HUES64 (cell line): Measurements from ENCODE around the gene DOCK10.

Experiments
- H3K27ac ChIP-seq: 2 replicates; pipeline ENCODE4 v1.7.0; 2013; ENCODE audit warnings: low read depth, low read length, inconsistent platforms
- H3K27me3 ChIP-seq: 2 replicates; pipeline ENCODE4 v1.6.1; 2013; ENCODE audit warnings: mild to moderate bottlenecking, low read length; ENCODE audit not compliant: insufficient read depth
- H3K36me3 ChIP-seq: 2 replicates; pipeline ENCODE4 v1.6.1; 2013; ENCODE audit warnings: mild to moderate bottlenecking, low read length; ENCODE audit not compliant: insufficient read depth
- H3K4me1 ChIP-seq: 2 replicates; pipeline ENCODE4 v1.6.1; 2013; ENCODE audit warnings: mild to moderate bottlenecking, low read length, moderate library complexity; ENCODE audit not compliant: insufficient read depth
- H3K4me3 ChIP-seq: 2 replicates; pipeline ENCODE4 v1.5.1; 2013; ENCODE audit warnings: mild to moderate bottlenecking, low read length, moderate library complexity
- H3K9ac ChIP-seq: 2 replicates; pipeline ENCODE4 v1.6.1; 2013; ENCODE audit warnings: mild to moderate bottlenecking, low read depth, low read length
- H3K9me3 ChIP-seq: 2 replicates; pipeline ENCODE4 v1.6.1; 2013; ENCODE audit warnings: low read depth, low read length; ENCODE audit not compliant: insufficient read depth
- WGBS: fragments of 150-250, 120-280 bp; methylation state at CpG from one replicate; pipeline ENCODE4 v1.1.7; 2013; ENCODE audit warnings: missing lambda C conversion rate; 5-methylcytosine and 5-hydroxymethylcytosine counted together

The DOCK10 gene

GRCh38 chr2:224975761-224976160 is 66.5 kb downstream of the DOCK10 start:
- no peaks in the 10 kb centered on the region for H3K36me3 ChIP-seq
- no peaks in the 10 kb centered on the region for H3K9me3 ChIP-seq
- H3K9ac ChIP-seq, result no peak overlapping the region
- H3K27me3 ChIP-seq, result no peaks in the 10 kb centered on the region
- H3K27ac ChIP-seq, result no peak overlapping the region
- 98% methylated on average over 3 of the region's 4 CpGs for WGBS
- H3K4me3 ChIP-seq, result no peak overlapping the region
- H3K4me1 ChIP-seq, result no peaks in the 10 kb centered on the region

- H3K9me3 ChIP-seq, result no peaks in the 10 kb centered on the region
- H3K9ac ChIP-seq, result no peak overlapping the region
- WGBS, result 93% methylated on average over 10 of the region's 10 CpGs
- no peak overlapping the region for H3K4me3 ChIP-seq
- H3K27ac ChIP-seq, result no peak overlapping the region
- H3K4me1 ChIP-seq, result no peaks in the 10 kb centered on the region
- H3K27me3 ChIP-seq, result no peaks in the 10 kb centered on the region
- H3K36me3 ChIP-seq, result no peaks in the 10 kb centered on the region
Measured at GRCh38 chr2:224973112-224974016, 68.9 kb downstream of the DOCK10 start.

GRCh38 chr2:224971214-224971613 is 71.1 kb downstream of the DOCK10 start:
- no peak overlapping the region for H3K4me3 ChIP-seq
- no peak overlapping the region for H3K9ac ChIP-seq
- 79% methylated on average over 4 of the region's 4 CpGs for WGBS
- H3K4me1 ChIP-seq, result no peaks in the 10 kb centered on the region
- no peaks in the 10 kb centered on the region for H3K27me3 ChIP-seq
- no peaks in the 10 kb centered on the region for H3K9me3 ChIP-seq
- no peaks in the 10 kb centered on the region for H3K36me3 ChIP-seq
- no peak overlapping the region for H3K27ac ChIP-seq

GRCh38 chr2:224970311-224970710 is 72.0 kb downstream of the DOCK10 start:
- Histone ChIP-seq H3K4me3 (no peak overlapping the region), H3K9ac (no peak overlapping the region), H3K36me3 (no peaks in the 10 kb centered on the region), H3K9me3 (no peaks in the 10 kb centered on the region), H3K27me3 (no peaks in the 10 kb centered on the region), H3K4me1 (no peaks in the 10 kb centered on the region), H3K27ac (no peak overlapping the region)
- 92% methylated on average over 5 of the region's 5 CpGs for WGBS

GRCh38 chr2:224969633-224970260 is 72.5 kb downstream of the DOCK10 start:
- Histone ChIP-seq H3K9me3 (no peaks in the 10 kb centered on the region), H3K4me3 (no peak overlapping the region), H3K36me3 (no peaks in the 10 kb centered on the region), H3K27me3 (no peaks in the 10 kb centered on the region), H3K27ac (no peak overlapping the region), H3K9ac (no peak overlapping the region), H3K4me1 (no peaks in the 10 kb centered on the region)
- WGBS, result 93% methylated on average over 3 of the region's 4 CpGs

- 90% methylated on average over 5 of the region's 5 CpGs for WGBS
- Histone ChIP-seq H3K36me3 (no peaks in the 10 kb centered on the region), H3K4me3 (no peak overlapping the region), H3K27me3 (no peaks in the 10 kb centered on the region), H3K9ac (no peak overlapping the region), H3K4me1 (no peaks in the 10 kb centered on the region), H3K9me3 (no peaks in the 10 kb centered on the region), H3K27ac (no peak overlapping the region)
Measured at GRCh38 chr2:224969095-224969494, 73.2 kb downstream of the DOCK10 start.

- Histone ChIP-seq H3K9me3 (no peaks in the 10 kb centered on the region), H3K36me3 (no peaks in the 10 kb centered on the region), H3K4me1 (no peaks in the 10 kb centered on the region)
Measured at GRCh38 chr2:224968051-224968450, 74.2 kb downstream of the DOCK10 start.

GRCh38 chr2:224966613-224967012 is 75.7 kb downstream of the DOCK10 start:
- WGBS, result 93% methylated on average over 2 of the region's 2 CpGs
- H3K9me3 ChIP-seq, result no peaks in the 10 kb centered on the region
- H3K27ac ChIP-seq, result no peak overlapping the region
- no peak overlapping the region for H3K9ac ChIP-seq
- H3K36me3 ChIP-seq, result no peaks in the 10 kb centered on the region
- no peaks in the 10 kb centered on the region for H3K27me3 ChIP-seq
- no peaks in the 10 kb centered on the region for H3K4me1 ChIP-seq
- H3K4me3 ChIP-seq, result no peak overlapping the region

More at GRCh38 chr2:224968051-224968450, 74.2 kb downstream of the DOCK10 start:
- H3K9ac ChIP-seq, result no peak overlapping the region
- 96% methylated on average over 4 of the region's 4 CpGs for WGBS
- no peaks in the 10 kb centered on the region for H3K27me3 ChIP-seq
- no peak overlapping the region for H3K27ac ChIP-seq
- H3K4me3 ChIP-seq, result no peak overlapping the region

- Histone ChIP-seq H3K4me1 (no peaks in the 10 kb centered on the region), H3K36me3 (no peaks in the 10 kb centered on the region), H3K9me3 (no peaks in the 10 kb centered on the region), H3K27me3 (no peaks in the 10 kb centered on the region), H3K9ac (no peak overlapping the region), H3K27ac (no peak overlapping the region), H3K4me3 (no peak overlapping the region)
- WGBS, result 99% methylated on average over 3 of the region's 3 CpGs
Measured at GRCh38 chr2:224959556-224959955, 82.7 kb downstream of the DOCK10 start.

GRCh38 chr2:224958873-224959272 is 83.4 kb downstream of the DOCK10 start:
- H3K27ac ChIP-seq, result no peak overlapping the region

GRCh38 chr2:224958462-224958857 is 83.8 kb downstream of the DOCK10 start:
- H3K4me1 ChIP-seq, result no peaks in the 10 kb centered on the region
- H3K9me3 ChIP-seq, result no peaks in the 10 kb centered on the region
- no peaks in the 10 kb centered on the region for H3K36me3 ChIP-seq
- no peaks in the 10 kb centered on the region for H3K27me3 ChIP-seq
- 90% methylated on average over 3 of the region's 3 CpGs for WGBS
- no peak overlapping the region for H3K27ac ChIP-seq
- H3K9ac ChIP-seq, result no peak overlapping the region
- no peak overlapping the region for H3K4me3 ChIP-seq

More at GRCh38 chr2:224958873-224959272, 83.4 kb downstream of the DOCK10 start:
- no peak overlapping the region for H3K9ac ChIP-seq
- no peaks in the 10 kb centered on the region for H3K4me1 ChIP-seq
- WGBS, result 97% methylated on average over 3 of the region's 3 CpGs
- H3K36me3 ChIP-seq, result no peaks in the 10 kb centered on the region
- H3K27me3 ChIP-seq, result no peaks in the 10 kb centered on the region
- H3K4me3 ChIP-seq, result no peak overlapping the region
- no peaks in the 10 kb centered on the region for H3K9me3 ChIP-seq
